Measurements from ENCODE around the gene KREMEN1. TPM values are rescaled to one million over a fixed set of nuclear protein-coding genes. Genes with fewer than 3 reads are reported as not detected.

Gene KREMEN1
- total RNA-seq (2014; rRNA removed; shearing (Covaris generic)) (3.4 and 3.8 TPM in 2 replicates), polyA plus RNA-seq (2016; fragmentation: Nextera tagmentation; extraction: Ambion mirVana) (1.8 and 2.6 TPM in 2 replicates)
- long read RNA-seq = 0 reads

- H3K27me3 ChIP-seq (ENCODE audit: insufficient read depth) = peaks cover 62% of the 10 kb centered on the region
- Mint-ChIP-seq H3K4me1 (peaks cover 14% of the 10 kb centered on the region), H3K27me3 (ENCODE audit: insufficient read depth, low read depth, poor library complexity) (peaks cover 46% of the 10 kb centered on the region), H3K27ac (no peak within 1 kb of the TSS), H3K9me3 (no peaks in the 10 kb centered on the region; the same call in 2 of the 3 replicates), H3K36me3 (ENCODE audit: low read depth) (no peaks in the 10 kb centered on the region), H3K4me3 (peak within 1 kb of the TSS; percentile 73)
- H3K36me3 ChIP-seq (ENCODE audit: insufficient read depth) = no peaks in the 10 kb centered on the region
- no peak within 1 kb of the TSS for H3K27ac ChIP-seq (ENCODE audit: low read depth)
- DNase-seq (ENCODE audit: low spot score) (no peak), ATAC-seq (peak; percentile 14)
- H3K4me1 ChIP-seq (ENCODE audit: insufficient read depth) = peaks cover 18% of the 10 kb centered on the region; the same call in 1 of the 2 replicates
- H3K9me2 ChIP-seq (ENCODE audit: insufficient read depth) = no peaks in the 10 kb centered on the region
- H3K4me3 ChIP-seq = peak within 1 kb of the TSS; percentile 78
- peak within 1 kb of the TSS; percentile 100 for H2AFZ ChIP-seq
- H3K4me2 ChIP-seq = peak within 1 kb of the TSS; percentile 94
- peaks cover 8% of the 10 kb centered on the region; the same call in 1 of the 2 replicates for H3F3A ChIP-seq (replicated peaks; ENCODE audit: low read depth)
- TF ChIP-seq CREB1 (CRISPR knock-in tag; IDR thresholded peaks at IDR 0.05; ENCODE audit: low read depth) (no peak), POLR2AphosphoS5 (IDR thresholded peaks at IDR 0.05; ENCODE audit: low read depth) (no peak), NANOG (IDR thresholded peaks at IDR 0.05; ENCODE audit: borderline replicate concordance) (no peak), JUNB (IDR thresholded peaks at IDR 0.05; ENCODE audit: unreplicated experiment) (no peak), ETS1 (IDR thresholded peaks at IDR 0.05) (no peak), CTCF (conservative IDR thresholded peaks at IDR 0.05; ENCODE audit: low read depth in 2 of 2) (no peak), REST (IDR thresholded peaks at IDR 0.05; ENCODE audit: unreplicated experiment) (no peak), ZNF114 (CRISPR knock-in tag; IDR thresholded peaks at IDR 0.05) (no peak)
- no peaks in the 10 kb centered on the region for H3K79me2 ChIP-seq (replicated peaks; ENCODE audit: insufficient read depth)
- H4K20me1 ChIP-seq (replicated peaks; ENCODE audit: insufficient read depth) = no peaks in the 10 kb centered on the region
Observed at GRCh38 chr22:29072979-29073617, at the start of gene KREMEN1. Gene KREMEN1 (plus strand): TSS chr22:29073035. CDS start chr22:29073131, 96 bp downstream.
